GM19328 (cell line): ENCODE data around the gene TTC7B.

Experiments used
- ATAC-seq: cut with Tn5 transposase; IDR thresholded peaks from one replicate; pipeline ENCODE4 v1.9.1; 2021; ENCODE audit warnings: mild to moderate bottlenecking, moderate library complexity; ENCODE audit not compliant: unreplicated experiment

The TTC7B gene

GRCh38 chr14:90654831-90655276 is 161.4 kb downstream of the TTC7B start:
- ATAC-seq = no peak

DNA sequence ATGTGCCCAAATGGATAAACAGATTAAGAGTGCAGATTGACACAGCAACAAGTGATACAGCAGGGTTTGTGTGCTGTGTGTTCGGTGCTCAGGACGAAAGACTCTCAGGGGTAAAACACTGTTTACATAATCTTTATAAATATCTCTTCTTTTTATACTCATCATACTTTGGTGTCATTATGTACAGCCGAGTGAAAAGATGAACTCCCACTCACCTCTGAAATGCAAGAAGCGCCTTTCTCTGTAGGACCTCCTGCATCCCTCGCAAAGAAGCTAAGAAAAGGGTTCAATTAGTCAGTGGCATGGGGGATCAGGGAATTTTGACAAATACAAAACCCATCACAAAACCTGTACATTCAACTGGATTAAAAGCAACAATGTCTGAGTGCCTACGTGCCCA is 163.6 kb downstream of the TTC7B start:
- ATAC-seq = no peak

- no peak for ATAC-seq
Observed at GRCh38 chr14:90651976-90652560, 164.2 kb downstream of the TTC7B start.

DNA sequence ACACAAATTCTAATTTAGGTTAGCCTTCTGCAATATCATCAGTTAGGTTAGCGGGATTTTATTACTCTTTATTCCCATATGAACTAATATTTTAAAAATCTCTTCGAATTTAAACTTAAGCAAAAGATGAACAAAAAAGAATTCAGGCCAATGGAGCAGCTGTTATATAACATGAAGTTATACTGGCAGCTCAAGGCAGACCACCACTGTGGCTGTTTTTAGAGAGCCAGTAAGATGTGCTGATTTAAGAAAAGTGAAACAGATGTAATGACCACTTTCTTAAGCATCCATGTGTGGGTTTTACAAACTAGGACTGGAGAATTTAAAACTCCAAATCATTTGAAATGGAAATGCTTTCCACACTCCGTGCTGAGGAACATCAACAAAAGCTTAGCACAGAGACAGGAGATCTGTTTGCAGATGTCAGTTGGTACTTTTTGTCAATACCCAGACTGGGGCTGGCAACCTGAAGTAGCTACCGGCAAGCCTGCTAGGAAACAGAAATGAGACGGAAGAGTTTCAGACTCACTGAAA is 164.9 kb downstream of the TTC7B start:
- no peak for ATAC-seq

- ATAC-seq = no peak
Observed at GRCh38 chr14:90649557-90650135, 166.6 kb downstream of the TTC7B start.

GRCh38 chr14:90649083-90649482 is 167.1 kb downstream of the TTC7B start:
- no peak for ATAC-seq

- no peak for ATAC-seq
Observed at GRCh38 chr14:90648421-90648820, 167.8 kb downstream of the TTC7B start.

GRCh38 chr14:90647473-90648005 is 168.7 kb downstream of the TTC7B start:
- ATAC-seq = no peak

- no peak for ATAC-seq
Observed at GRCh38 chr14:90645842-90646443, 170.3 kb downstream of the TTC7B start.

DNA sequence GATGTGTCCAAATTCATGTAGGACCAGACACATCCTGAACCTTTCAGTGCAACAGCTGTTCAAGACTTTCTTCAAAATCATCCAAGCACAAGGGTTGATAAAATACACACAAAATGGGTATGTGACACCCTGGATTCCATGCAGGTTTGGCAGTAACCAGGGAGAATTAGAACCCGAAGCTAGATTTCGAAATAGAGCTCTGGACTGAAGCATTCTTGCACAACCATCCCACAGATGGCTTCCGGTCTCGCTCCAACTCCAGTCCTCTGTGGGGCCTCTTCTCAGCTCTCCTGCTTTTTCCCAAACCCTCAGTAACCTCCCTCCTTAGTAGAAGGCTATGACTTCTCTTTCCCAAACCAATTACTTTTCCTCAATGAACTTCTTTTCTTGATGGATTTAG is 171.3 kb downstream of the TTC7B start:
- ATAC-seq = no peak

DNA sequence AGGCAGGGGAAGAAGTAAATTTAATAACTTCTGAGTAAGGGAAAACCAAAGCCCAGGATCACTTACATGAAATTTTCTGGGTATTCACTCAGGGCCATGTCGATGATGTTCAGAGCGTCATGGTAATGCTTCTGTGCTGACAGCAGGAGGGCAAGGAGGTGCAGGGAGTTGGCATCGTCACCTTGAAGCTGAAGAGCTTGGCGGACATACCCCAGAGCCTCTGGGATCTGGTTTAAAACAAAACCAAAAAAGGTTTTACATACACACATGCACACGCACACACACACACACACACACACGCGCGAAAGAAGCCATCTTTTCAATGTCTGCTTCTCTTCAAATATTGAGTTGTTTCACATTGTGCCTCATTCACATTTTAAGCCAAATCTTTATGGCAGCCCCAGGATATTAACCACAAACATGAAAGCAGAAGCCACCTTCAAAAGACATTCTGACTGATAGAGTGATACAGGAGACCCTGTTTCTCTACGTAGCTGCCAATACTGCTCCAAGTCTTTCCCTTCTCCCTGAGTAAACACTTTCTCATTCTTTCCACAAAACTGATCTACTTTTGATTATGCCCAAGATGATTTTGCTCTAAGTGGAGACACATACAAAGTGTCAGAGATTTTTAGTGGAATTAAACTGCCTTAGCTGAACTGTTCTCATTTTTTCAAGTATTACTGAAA is 172.1 kb downstream of the TTC7B start:
- no peak for ATAC-seq

- no peak for ATAC-seq
Observed at GRCh38 chr14:90642244-90642717, 173.9 kb downstream of the TTC7B start.

GRCh38 chr14:90641615-90642243 is 174.5 kb downstream of the TTC7B start:
- no peak for ATAC-seq

DNA sequence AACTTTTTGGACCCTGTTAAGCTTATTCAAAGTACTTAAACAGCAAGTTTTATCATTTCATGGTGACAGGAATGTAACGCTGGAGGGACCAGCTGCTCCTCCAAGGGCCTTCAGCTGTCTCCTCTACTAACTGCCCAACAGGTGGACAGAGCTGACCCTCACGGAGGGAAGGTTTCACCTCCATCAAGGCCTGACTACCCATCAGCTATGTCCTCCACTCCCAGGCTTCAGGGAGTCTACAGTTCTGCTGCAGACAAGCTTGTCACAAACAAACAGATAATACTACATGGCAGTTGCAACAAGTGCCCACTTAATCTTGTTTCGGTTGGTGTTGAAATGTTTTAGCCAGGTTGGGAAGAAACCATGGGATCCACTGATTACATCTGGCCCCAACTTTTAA is 175.1 kb downstream of the TTC7B start:
- ATAC-seq = no peak

- ATAC-seq = no peak
Observed at GRCh38 chr14:90639641-90640040, 176.6 kb downstream of the TTC7B start.

- ATAC-seq = no peak
Observed at GRCh38 chr14:90632871-90633270, 183.4 kb downstream of the TTC7B start.

DNA sequence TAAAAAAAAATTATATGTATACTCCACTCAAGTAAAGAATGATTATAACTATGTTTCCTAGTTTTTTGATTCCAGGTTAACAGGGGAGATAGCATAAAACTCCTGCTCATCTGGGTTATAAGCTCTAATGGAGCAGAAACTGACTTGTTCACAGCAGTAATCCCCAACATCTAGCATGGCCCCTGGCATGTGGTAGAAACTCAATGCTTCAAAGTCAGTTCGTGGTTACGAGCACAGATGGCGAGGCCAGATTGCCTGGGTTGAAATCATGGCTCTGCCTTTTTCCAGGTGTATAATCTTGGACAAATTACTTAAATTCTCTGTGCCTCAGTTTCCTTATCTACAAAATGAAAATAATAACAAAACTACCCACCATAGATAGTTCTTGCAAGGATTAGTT is 183.8 kb downstream of the TTC7B start:
- no peak for ATAC-seq

DNA sequence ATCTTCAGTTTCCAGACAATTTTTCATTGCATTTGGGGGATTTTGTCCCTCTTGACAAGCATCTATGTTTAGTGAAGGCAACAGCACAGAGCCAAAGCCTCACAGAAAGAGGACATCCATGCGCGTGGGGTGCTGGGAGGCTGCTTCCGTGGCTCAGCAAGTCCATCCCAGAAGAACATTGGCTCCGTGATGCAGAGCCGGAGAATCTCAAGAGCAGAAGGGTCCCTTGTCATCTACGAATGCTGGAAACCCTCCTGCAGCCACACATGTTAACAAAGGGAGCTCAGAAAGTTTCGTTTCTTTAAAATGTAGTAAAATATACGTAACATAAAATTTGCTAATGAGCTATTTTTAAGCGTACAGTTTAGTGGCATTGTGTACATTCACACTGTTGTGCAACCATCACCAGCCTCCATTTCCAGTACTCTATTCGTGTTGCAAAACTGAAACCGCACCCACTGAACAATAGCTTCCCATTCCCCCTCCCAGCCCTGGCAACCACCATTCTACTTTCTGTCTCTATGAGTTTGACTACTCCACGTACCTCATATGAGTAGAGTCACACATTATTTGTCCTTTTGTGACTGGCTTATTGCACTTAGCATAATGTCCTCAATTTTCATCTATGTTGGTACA is 185.9 kb downstream of the TTC7B start:
- ATAC-seq = no peak

GRCh38 chr14:90629471-90629870 is 186.8 kb downstream of the TTC7B start:
- no peak for ATAC-seq

- ATAC-seq = no peak
Observed at GRCh38 chr14:90628825-90629224, 187.4 kb downstream of the TTC7B start.
